H1 (cell line): ENCODE measurements around the gene THRB. TPM values are rescaled to one million over a fixed set of nuclear protein-coding genes. Genes with fewer than 3 reads are reported as not detected.

Experiments
- CTCF ChIA-PET: fragments of 300-600 bp; sonication (Branson Sonifier 250); formaldehyde crosslinking; loops from one replicate; lab custom pipeline; 2021; ENCODE audit not compliant: partially characterized antibody; lab: Charles Lee
- POLR2A ChIA-PET: fragments of 300-600 bp; sonication (Branson Sonifier 250); formaldehyde crosslinking; loops from one replicate; lab custom pipeline; 2021; ENCODE audit warnings: inconsistent platforms; ENCODE audit not compliant: partially characterized antibody; lab: Charles Lee
- DNase-seq, 2 experiments: peaks; one replicate each; pipeline versions ENCODE4 v3.0.0 to v3.0.0-alpha.2; 2010 to 2022; ENCODE audit warnings: low spot score in 2 of 2, low read depth in 1 of 2, mixed read lengths in 1 of 2
- FAIRE-seq: peaks from 2 replicates; lab custom pipeline; 2011; peaks lifted over from hg19 to GRCh38; lab: Jason Lieb, UNC
- H2AFZ ChIP-seq: 2 replicates; pipeline ENCODE4 v1.8.1; 2012; ENCODE audit warnings: low read length, inconsistent platforms
- H2AK5ac ChIP-seq: 2 replicates; pipeline ENCODE4 v1.6.1; 2013; ENCODE audit warnings: low read depth, low read length
- H2BK120ac ChIP-seq: replicated peaks from 2 replicates; pipeline ENCODE3; 2013; ENCODE audit warnings: low read depth, low read length, inconsistent platforms
- H2BK12ac ChIP-seq: 2 replicates; pipeline ENCODE4 v1.6.1; 2013; ENCODE audit warnings: low read depth, low read length
- H2BK15ac ChIP-seq: 2 replicates; pipeline ENCODE4 v1.6.1; 2013; ENCODE audit warnings: low read length
- H2BK20ac ChIP-seq: 2 replicates; pipeline ENCODE4 v1.6.1; 2013; ENCODE audit warnings: low read length
- H2BK5ac ChIP-seq: 2 replicates; pipeline ENCODE4 v1.6.1; 2013; ENCODE audit warnings: low read depth, low read length
- H3K14ac ChIP-seq: 2 replicates; pipeline ENCODE4 v1.6.1; 2013; ENCODE audit warnings: inconsistent platforms; ENCODE audit not compliant: insufficient read length
- H3K18ac ChIP-seq: 2 replicates; pipeline ENCODE4 v1.6.1; 2013; ENCODE audit warnings: low read length; ENCODE audit errors: extremely low read depth
- H3K23ac ChIP-seq: 2 replicates; pipeline ENCODE4 v1.6.1; 2013; ENCODE audit warnings: inconsistent platforms; ENCODE audit not compliant: insufficient read length
- H3K23me2 ChIP-seq: 2 replicates; pipeline ENCODE4 v1.6.1; 2013; ENCODE audit warnings: low read depth, low read length
- H3K27ac ChIP-seq: 2 replicates; pipeline ENCODE4 v1.6.1; 2011; ENCODE audit warnings: low read depth, low read length, inconsistent platforms
- H3K27me3 ChIP-seq, 4 experiments: replicated peaks in 1 of 4; 1 replicate in 1 of 4; 2 replicates in 3 of 4; pipeline versions ENCODE4 v1.6.1 to v1.8.1; 2011 to 2013; ENCODE audit warnings: low read length in 3 of 4, mild to moderate bottlenecking in 3 of 4, inconsistent platforms in 2 of 4, mixed read lengths in 2 of 4, moderate library complexity in 1 of 4; ENCODE audit not compliant: control insufficient read depth in 3 of 4, insufficient read depth in 3 of 4; ENCODE audit errors: extremely low read depth in 1 of 4
- H3K36me3 ChIP-seq, 4 experiments: 2 replicates each; pipeline versions ENCODE4 v1.6.1 to v1.8.1; 2011 to 2013; ENCODE audit warnings: mild to moderate bottlenecking in 4 of 4, low read length in 3 of 4, moderate library complexity in 2 of 4, control low read depth in 1 of 4, inconsistent platforms in 1 of 4; ENCODE audit not compliant: insufficient read depth in 4 of 4, control insufficient read depth in 2 of 4
- H3K4ac ChIP-seq: replicated peaks from 2 replicates; pipeline ENCODE3; 2013; ENCODE audit warnings: low read length, low read depth, mixed read lengths, inconsistent platforms; ENCODE audit not compliant: insufficient read length
- H3K4me1 ChIP-seq, 4 experiments: replicated peaks in 1 of 4; 1 replicate in 1 of 4; 2 replicates in 3 of 4; pipeline versions ENCODE4 v1.6.1 to v1.8.1; 2011 to 2013; ENCODE audit warnings: low read length in 3 of 4, inconsistent platforms in 2 of 4, mixed read lengths in 1 of 4; ENCODE audit not compliant: insufficient read depth in 4 of 4, control insufficient read depth in 3 of 4
- H3K4me2 ChIP-seq, 2 experiments: 2 replicates each; pipeline versions ENCODE4 v1.6.1 to v1.8.1; 2011 to 2013; ENCODE audit warnings: low read depth in 2 of 2, low read length in 2 of 2, control low read depth in 1 of 2, inconsistent platforms in 1 of 2, mild to moderate bottlenecking in 1 of 2; ENCODE audit not compliant: insufficient read depth in 1 of 2
- H3K4me3 ChIP-seq, 4 experiments: fragments of 200-600, 300-600 bp in 1 of 4; sonication (generic), shearing (Covaris generic), sonication (Bioruptor Twin) in 1 of 4; 2 replicates each; pipeline versions ENCODE4 v1.5.1 to v1.8.1; 2011 to 2016; ENCODE audit warnings: low read length in 4 of 4, low read depth in 3 of 4, control low read depth in 2 of 4, inconsistent platforms in 2 of 4, mild to moderate bottlenecking in 2 of 4, mixed read lengths in 1 of 4, moderate library complexity in 1 of 4; ENCODE audit not compliant: insufficient read depth in 2 of 4; ENCODE audit errors: extremely low read depth in 1 of 4
- H3K56ac ChIP-seq: replicated peaks from 2 replicates; pipeline ENCODE3; 2013; ENCODE audit warnings: low read depth, mild to moderate bottlenecking, mixed read lengths, low read length, inconsistent platforms; ENCODE audit not compliant: insufficient read length
- H3K79me1 ChIP-seq: 2 replicates; pipeline ENCODE4 v1.6.1; 2013; ENCODE audit warnings: low read depth, low read length, control low read depth
- H3K79me2 ChIP-seq, 2 experiments: 2 replicates each; pipeline versions ENCODE4 v1.6.1 to v1.8.1; 2012 to 2013; ENCODE audit warnings: low read length in 2 of 2, mild to moderate bottlenecking in 2 of 2, inconsistent platforms in 1 of 2; ENCODE audit not compliant: insufficient read depth in 2 of 2, control insufficient read depth in 1 of 2
- H3K9ac ChIP-seq, 4 experiments: replicated peaks in 1 of 4; 1 replicate in 1 of 4; 2 replicates in 3 of 4; pipeline versions ENCODE4 v1.6.1 to v1.8.1; 2011 to 2013; ENCODE audit warnings: low read depth in 3 of 4, low read length in 3 of 4, control low read depth in 2 of 4, mild to moderate bottlenecking in 2 of 4, moderate library complexity in 2 of 4, inconsistent platforms in 1 of 4; ENCODE audit errors: extremely low read depth in 1 of 4
- H3K9me3 ChIP-seq, 2 experiments: 2 replicates each; pipeline versions ENCODE4 v1.6.1 to v1.8.1; 2012 to 2013; ENCODE audit warnings: mild to moderate bottlenecking in 2 of 2, moderate library complexity in 2 of 2, control low read depth in 1 of 2, inconsistent platforms in 1 of 2, low read depth in 1 of 2, low read length in 1 of 2, mixed read lengths in 1 of 2; ENCODE audit not compliant: insufficient read depth in 2 of 2
- H4K20me1 ChIP-seq, 2 experiments: replicated peaks in 1 of 2; 2 replicates each; pipeline versions ENCODE3 to v1.8.1; 2011 to 2013; ENCODE audit warnings: inconsistent platforms in 2 of 2, low read length in 2 of 2, mild to moderate bottlenecking in 1 of 2; ENCODE audit not compliant: insufficient read depth in 2 of 2, control insufficient read depth in 1 of 2
- H4K5ac ChIP-seq: 2 replicates; pipeline ENCODE4 v1.6.1; 2013; ENCODE audit warnings: low read length, low read depth, mixed read lengths, inconsistent platforms; ENCODE audit not compliant: insufficient read length
- H4K8ac ChIP-seq: 2 replicates; pipeline ENCODE4 v1.8.0; 2013; ENCODE audit warnings: mild to moderate bottlenecking, moderate library complexity, low read length, inconsistent platforms; ENCODE audit not compliant: insufficient read depth; ENCODE audit errors: extremely low read depth
- H4K91ac ChIP-seq: replicated peaks from 2 replicates; pipeline ENCODE3; 2013; ENCODE audit warnings: low read length, mixed read lengths, inconsistent platforms; ENCODE audit not compliant: insufficient read length
- ASH2L ChIP-seq: fragments of 200-600, 300-600 bp; sonication (generic); IDR thresholded peaks from one replicate; pipeline ENCODE4 v1.7.1; 2017; ENCODE audit warnings: low read length
- ATF2 ChIP-seq: IDR thresholded peaks from 2 replicates; pipeline ENCODE4 v1.6.1; 2012; ENCODE audit warnings: low read length, inconsistent platforms
- GABPA ChIP-seq: IDR thresholded peaks from 2 replicates; pipeline ENCODE4 v1.6.1; 2011; ENCODE audit warnings: mild to moderate bottlenecking, low read length, moderate library complexity, borderline replicate concordance; ENCODE audit not compliant: insufficient read depth
- KDM5A ChIP-seq: fragments of 200-600 bp; IDR thresholded peaks from 2 replicates; pipeline ENCODE4 v1.7.1; 2012; ENCODE audit warnings: mild to moderate bottlenecking, low read length, inconsistent platforms, mixed read lengths
- MAFK ChIP-seq: IDR thresholded peaks from 2 replicates; pipeline ENCODE4 v1.6.1; 2012; ENCODE audit warnings: low read depth, mild to moderate bottlenecking, improper control_type of control experiment, low read length
- SAP30 ChIP-seq: fragments of 300-600 bp; sonication (generic); IDR thresholded peaks from 2 replicates; pipeline ENCODE4 v1.7.1; 2012; ENCODE audit warnings: low read length, moderate library complexity, mild to moderate bottlenecking, inconsistent platforms; ENCODE audit not compliant: insufficient read depth, insufficient replicate concordance
- SP2 ChIP-seq: IDR thresholded peaks from 2 replicates; pipeline ENCODE4 v1.6.1; 2012; ENCODE audit warnings: mild to moderate bottlenecking, low read length, inconsistent platforms
- TCF12 ChIP-seq: IDR thresholded peaks from 2 replicates; pipeline ENCODE4 v1.6.1; 2011; ENCODE audit warnings: low read depth, mild to moderate bottlenecking, low read length
- WGBS, 2 experiments: shearing (Covaris generic) in 1 of 2; methylation state at CpG; one replicate each; pipeline versions ENCODE4 v1.1.6 to v1.1.7; 2013 to 2015; ENCODE audit warnings: low lambda C conversion rate in 2 of 2, mixed read lengths in 2 of 2, inconsistent platforms in 1 of 2, low coverage in 1 of 2, missing lambda C conversion rate in 1 of 2; ENCODE audit not compliant: insufficient replicate concordance in 2 of 2, insufficient coverage in 1 of 2, insufficient read length in 1 of 2; ENCODE audit errors: extremely low coverage in 1 of 2, missing lambda C conversion rate in 1 of 2; 5-methylcytosine and 5-hydroxymethylcytosine counted together
- polyA plus RNA-seq, 7 experiments: library from polyadenylated mRNA; depleted of rRNA in 3 of 7; stranded (reverse) in 5 of 7; unstranded in 2 of 7; fragments of >200 nt in 5 of 7; fragments of 200-250 nt in 2 of 7; gene quantifications; 1 replicate in 5 of 7; 2 replicates in 1 of 7; 4 replicates in 1 of 7; pipeline versions ENCODE4 v1.2.1 to v1.2.3, GENCODE V29; 2011 to 2013; ENCODE audit warnings: missing spikeins in 2 of 7, mixed read lengths in 2 of 7
- total RNA-seq: library from RNA; stranded (reverse); fragmentation: NEBNext Ultra II Directional; extraction: Animal tissue kit (Norgen Biotek cat#: 25700); gene quantifications from 2 replicates; pipeline ENCODE4 v1.2.1, GENCODE V29; 2021

THRB gene
- total and polyA plus RNA-seq, 2 of the 8 experiments (the other 6 are each of a cell fraction or from before 2014, with no cell fraction given) = 0.98 to 3.9 TPM

- no peak for DNase-seq
- Histone ChIP-seq H3K79me1 (no peaks in the 10 kb centered on the region), H2BK5ac (no peak overlapping the region), H3K4me3 (no peak overlapping the region), H2AK5ac (no peak overlapping the region), H4K8ac (no peak overlapping the region), H3K27ac (no peak overlapping the region), H3K27me3 (no peaks in the 10 kb centered on the region), H3K36me3 (no peaks in the 10 kb centered on the region), H3K56ac (no peak overlapping the region), H3K23me2 (no peaks in the 10 kb centered on the region), H4K20me1 (no peaks in the 10 kb centered on the region), H3K79me2 (no peaks in the 10 kb centered on the region), H3K9ac (no peak overlapping the region), H3K4ac (no peak overlapping the region), H3K4me1 (no peaks in the 10 kb centered on the region), H2BK120ac (no peak overlapping the region), H4K91ac (no peak overlapping the region), H3K9me3 (no peaks in the 10 kb centered on the region), H2BK20ac (no peak overlapping the region), H2AFZ (no peak overlapping the region), H4K5ac (no peak overlapping the region), H3K23ac (no peak overlapping the region), H2BK12ac (no peak overlapping the region), H3K4me2 (no peak overlapping the region), H2BK15ac (no peak overlapping the region), H3K18ac (no peak overlapping the region), H3K14ac (no peak overlapping the region)
- POLR2A ChIA-PET = no interaction called here
- FAIRE-seq = no peak
- CTCF ChIA-PET = interaction anchor here (1.2 to 2.9 kb wide), 2 partner anchors 9 to 14 kb away, joined by 3 to 16 read pairs; no protein-coding TSS in a partner anchor
- 81% methylated on average over 2 of the region's 2 CpGs; no CpG with 5 or more reads in 1 of the 2 experiments for WGBS, 2 experiments
- TF ChIP-seq SP2 = no peak
- TF ChIP-seq GABPA = no peak
- TF ChIP-seq MAFK = no peak
- no peak for TF ChIP-seq SAP30
- no peak for TF ChIP-seq ASH2L
- no peak for TF ChIP-seq TCF12
- no peak for TF ChIP-seq KDM5A
- TF ChIP-seq ATF2 = no peak
Measured at GRCh38 chr3:24273491-24273890, 221.2 kb downstream of the THRB start.
